ENCODE results near the gene C9orf153. TPM values are rescaled to one million over a fixed set of nuclear protein-coding genes. Genes with fewer than 3 reads are reported as not detected.
A peak's percentile ranks its signal among the peaks of the same experiment; 100 is the strongest.

The C9orf153 gene
- total and polyA plus RNA-seq, 2 of the 8 experiments (the other 6 are each of a cell fraction or from before 2014, with no cell fraction given), result not detected

- TF ChIP-seq SIN3A (conservative IDR thresholded peaks at IDR 0.05 in 1 of 2, IDR thresholded peaks at IDR 0.05 in 1 of 2; ENCODE audit: low read depth in 1 of 2, low read length in 2 of 2) (peak in 1 of 2 experiments; percentile 81; a peak in 2 of 4 replicates), SP1 (IDR thresholded peaks at IDR 0.05; ENCODE audit: low read depth, low read length) (peak; percentile 17; the same call in 1 of the 2 replicates), TCF12 (IDR thresholded peaks at IDR 0.05; ENCODE audit: low read depth, low read length) (no peak), TBP (IDR thresholded peaks at IDR 0.05; ENCODE audit: low read depth, low read length) (peak; percentile 94), RBBP5 (IDR thresholded peaks at IDR 0.05; ENCODE audit: borderline replicate concordance, low read depth, low read length) (peak; percentile 78; the same call in 1 of the 2 replicates), BRCA1 (IDR thresholded peaks at IDR 0.05; ENCODE audit: low read depth, low read length) (no peak), POLR2AphosphoS5 (IDR thresholded peaks at IDR 0.05; ENCODE audit: low read depth, low read length) (peak; percentile 70; the same call in 1 of the 2 replicates), E2F6 (IDR thresholded peaks at IDR 0.05) (0 out of 2 replicates have a peak, but pooled peaks have one; percentile 30), TEAD4 (IDR thresholded peaks at IDR 0.05; ENCODE audit: low read depth, low read length) (0 out of 2 replicates have a peak, but pooled peaks have one; percentile 26), CHD1 (IDR thresholded peaks at IDR 0.05; ENCODE audit: low read depth, low read length) (no peak), PHF8 (conservative IDR thresholded peaks at IDR 0.05; ENCODE audit: low read depth, low read length) (peak; percentile 95), EGR1 (IDR thresholded peaks at IDR 0.05; ENCODE audit: borderline replicate concordance, low read depth, low read length) (no peak; the same call in 1 of the 2 replicates), KDM1A (IDR thresholded peaks at IDR 0.05; ENCODE audit: borderline replicate concordance, low read length) (no peak), JUND (IDR thresholded peaks at IDR 0.05; ENCODE audit: low read length) (peak; percentile 40; the same call in 1 of the 2 replicates), SRF (IDR thresholded peaks at IDR 0.05; ENCODE audit: low read depth, low read length) (no peak), POLR2A (IDR thresholded peaks at IDR 0.05; ENCODE audit: control extremely low read depth in 1 of 2, low read depth in 2 of 2, low read length in 2 of 2) (peak; percentile 76 to 82), CHD2 (IDR thresholded peaks at IDR 0.05; ENCODE audit: low read length) (no peak), SP4 (IDR thresholded peaks at IDR 0.05; ENCODE audit: low read length) (peak; percentile 82), ASH2L (IDR thresholded peaks at IDR 0.05; ENCODE audit: low read length) (peak; percentile 77), SIX5 (IDR thresholded peaks at IDR 0.05; ENCODE audit: low read depth, low read length) (peak; percentile 38), USF2 (IDR thresholded peaks at IDR 0.05; ENCODE audit: low read length) (no peak), NANOG (IDR thresholded peaks at IDR 0.05; ENCODE audit: insufficient read depth, low read depth, low read length, poor library complexity, severe bottlenecking) (no peak), TAF1 (IDR thresholded peaks at IDR 0.05; ENCODE audit: low read depth, low read length) (peak; percentile 99)
These were observed 22.9 kb upstream of the C9orf153 start, which contains the start of gene ISCA1 (continued) for GRCh38 chr9:86282077-86282978.

Measured in H1 (cell line).